ENCODE results near the gene TCIRG1.
A peak's percentile ranks its signal among the peaks of the same experiment; 100 is the strongest.
"Not testable (repeated sequence)": the region's sequence is repeated elsewhere in the genome, so short reads cannot be mapped to it uniquely, and the experiment has no call there.

Gene TCIRG1

DNA sequence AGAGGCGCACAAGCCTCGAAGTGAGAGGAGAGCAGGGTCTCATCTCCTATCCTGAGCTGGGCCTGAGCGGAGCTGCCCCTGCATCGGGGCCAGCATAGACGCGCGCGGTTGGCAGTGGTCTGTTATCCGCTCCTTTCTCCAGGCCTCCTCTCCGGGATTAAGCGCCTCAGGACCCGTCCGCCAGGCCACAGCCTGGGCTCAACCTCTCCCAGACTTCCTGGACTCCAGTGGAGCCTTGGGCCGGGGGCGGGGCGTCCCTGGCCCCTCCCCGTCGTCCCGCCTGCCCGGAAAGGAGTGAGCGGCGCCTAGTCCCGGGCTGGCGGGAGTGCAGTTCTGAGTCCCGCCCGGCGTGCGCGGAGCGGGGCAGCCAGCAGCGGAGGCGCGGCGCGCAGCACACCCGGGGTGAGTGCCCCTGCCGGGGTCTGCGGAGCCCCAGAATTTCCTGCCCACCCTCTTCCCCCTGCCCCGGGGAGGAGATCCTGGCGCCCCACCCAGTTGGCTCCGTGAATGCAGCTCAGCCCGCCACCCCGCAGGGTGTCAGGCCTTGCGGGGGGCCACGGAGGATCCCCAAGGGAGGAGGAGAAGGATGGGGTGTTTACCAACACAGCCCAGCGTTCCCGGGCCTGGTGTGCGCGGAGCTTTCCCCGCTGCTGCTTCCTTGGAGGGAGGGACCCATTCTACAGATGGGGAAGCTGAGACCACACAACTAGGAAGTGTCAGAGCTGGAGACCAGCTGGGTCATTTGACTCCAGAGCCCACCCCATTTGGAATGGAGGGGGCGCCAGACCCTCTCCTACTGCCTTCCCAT is at the start of gene TCIRG1:
Gene TCIRG1, plus strand, starts transcription at position 308 of the 808 bp plus-strand sequence. CDS start 2,247 bp downstream, outside the sequence.
- DNase-seq, result peak; percentile 50 to 55

DNA sequence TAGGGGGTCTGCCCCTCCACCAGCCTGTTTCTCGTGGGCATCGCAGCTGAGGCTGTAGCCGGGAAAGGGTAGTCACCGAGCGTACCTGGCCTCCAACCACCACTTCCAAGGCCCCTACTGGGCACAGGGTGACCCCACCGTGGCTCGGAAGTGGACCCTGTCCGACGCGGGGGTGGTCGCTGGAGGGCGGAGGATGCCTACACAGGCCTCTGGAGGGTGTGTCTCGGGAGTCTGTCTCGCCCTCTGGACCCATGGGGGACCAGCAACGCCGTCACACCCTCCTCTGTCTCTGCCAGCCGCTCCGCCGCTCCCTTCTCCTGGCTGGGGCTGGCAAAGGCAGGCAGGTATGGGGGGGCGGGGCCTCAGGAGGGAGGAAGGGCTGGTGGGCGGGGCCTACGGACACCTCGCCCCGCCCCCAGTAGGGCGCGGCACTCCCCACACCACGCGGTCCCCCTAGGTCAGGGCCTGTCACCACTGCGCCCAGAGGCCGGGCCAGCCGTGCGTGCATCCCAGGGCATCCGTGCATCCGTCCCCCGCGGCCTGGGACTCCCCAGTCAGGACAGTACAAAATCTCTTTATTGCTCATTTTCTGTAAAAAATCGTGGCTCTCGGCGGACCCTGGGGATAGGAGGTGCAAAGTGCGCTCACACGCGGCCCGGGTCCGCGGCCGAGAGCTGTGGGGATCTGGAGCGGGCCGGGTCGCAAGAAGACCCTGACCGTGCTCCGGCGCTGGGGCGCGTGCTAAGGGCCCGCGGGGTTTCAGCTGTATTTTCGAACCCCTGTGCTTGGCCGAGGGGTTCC is 48.1 kb upstream of the TCIRG1 start:
- DNase-seq, result not testable (repeated sequence)

GRCh38 chr11:67991347-67992121 is 47.3 kb upstream of the TCIRG1 start:
- DNase-seq, result not testable (repeated sequence)

- peak; percentile 37 to 41 for DNase-seq
These were observed 45.0 kb upstream of the TCIRG1 start for GRCh38 chr11:67993821-67994220.

- not testable (repeated sequence) for DNase-seq
These were observed 44.4 kb upstream of the TCIRG1 start for GRCh38 chr11:67994387-67994786.

GRCh38 chr11:67995129-67995528 is 43.7 kb upstream of the TCIRG1 start:
- DNase-seq, result not testable (repeated sequence)

- DNase-seq, result not testable (repeated sequence)
These were observed 43.2 kb upstream of the TCIRG1 start for GRCh38 chr11:67995579-67995978.

GRCh38 chr11:67996051-67996450 is 42.8 kb upstream of the TCIRG1 start:
- no peak for DNase-seq

DNA sequence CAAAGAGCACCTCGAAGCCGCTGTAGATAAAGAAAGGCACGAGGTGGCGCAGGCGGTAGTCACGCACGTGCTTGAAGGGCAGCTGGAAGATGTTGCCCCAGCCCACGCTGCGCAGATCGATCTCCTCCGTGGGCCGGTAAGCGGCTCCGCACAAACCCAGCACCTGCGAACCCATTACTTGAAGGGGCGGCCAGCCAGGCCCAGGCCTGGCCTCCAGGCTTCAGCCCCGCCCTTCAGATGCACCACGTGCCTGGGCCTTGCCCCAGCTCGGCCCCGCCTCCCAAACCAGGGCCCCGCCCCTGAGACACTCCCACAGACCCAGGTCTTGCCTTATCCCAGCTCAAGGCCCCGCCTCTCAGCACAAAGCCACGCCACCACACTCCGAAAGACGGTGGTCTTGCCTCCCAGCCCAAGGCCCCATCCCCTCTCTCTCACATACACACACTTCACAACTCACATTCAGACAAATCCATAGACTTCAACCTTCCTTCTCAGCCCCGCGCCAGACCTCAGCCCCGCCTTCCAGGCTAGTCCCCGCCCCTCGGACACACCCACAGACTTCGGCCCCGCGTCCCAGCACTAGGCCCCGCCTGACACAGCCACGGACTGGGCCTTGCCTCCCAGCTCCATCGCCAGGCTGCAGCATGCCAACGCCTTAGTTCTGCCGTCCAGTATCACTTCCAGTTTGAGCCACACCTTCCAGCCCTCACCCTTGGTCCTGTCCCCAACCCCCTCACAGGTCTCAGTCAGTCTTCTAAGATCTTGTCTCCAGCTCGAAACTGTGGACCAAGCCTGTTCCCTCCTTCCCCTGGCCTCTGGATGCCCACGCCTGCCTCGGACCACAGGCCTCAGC is 42.0 kb upstream of the TCIRG1 start:
- DNase-seq, result peak in 1 of 2 donors; percentile 24

DNA sequence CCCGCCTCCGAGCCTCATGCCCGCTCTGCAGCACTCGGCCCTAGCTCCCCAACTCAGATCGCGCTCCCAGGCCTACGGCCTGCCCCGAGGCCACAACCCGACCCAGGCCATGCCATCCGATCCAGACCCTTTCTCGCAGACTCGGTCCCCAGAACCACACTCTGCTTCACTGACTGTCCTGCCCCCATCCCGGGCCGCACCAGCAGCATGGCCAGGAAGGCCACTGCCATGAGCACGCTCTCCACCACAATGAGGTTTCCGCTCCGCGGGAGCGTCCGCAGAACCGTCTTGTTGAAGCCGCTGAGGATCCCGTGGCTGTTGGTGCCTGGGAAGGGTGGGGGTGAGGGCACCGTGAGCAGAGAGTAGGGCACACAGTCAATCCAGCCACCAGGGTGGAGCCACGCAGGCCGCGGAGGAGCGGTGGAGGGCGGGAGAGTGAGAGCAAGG is 41.3 kb upstream of the TCIRG1 start:
- DNase-seq, result no peak

DNA sequence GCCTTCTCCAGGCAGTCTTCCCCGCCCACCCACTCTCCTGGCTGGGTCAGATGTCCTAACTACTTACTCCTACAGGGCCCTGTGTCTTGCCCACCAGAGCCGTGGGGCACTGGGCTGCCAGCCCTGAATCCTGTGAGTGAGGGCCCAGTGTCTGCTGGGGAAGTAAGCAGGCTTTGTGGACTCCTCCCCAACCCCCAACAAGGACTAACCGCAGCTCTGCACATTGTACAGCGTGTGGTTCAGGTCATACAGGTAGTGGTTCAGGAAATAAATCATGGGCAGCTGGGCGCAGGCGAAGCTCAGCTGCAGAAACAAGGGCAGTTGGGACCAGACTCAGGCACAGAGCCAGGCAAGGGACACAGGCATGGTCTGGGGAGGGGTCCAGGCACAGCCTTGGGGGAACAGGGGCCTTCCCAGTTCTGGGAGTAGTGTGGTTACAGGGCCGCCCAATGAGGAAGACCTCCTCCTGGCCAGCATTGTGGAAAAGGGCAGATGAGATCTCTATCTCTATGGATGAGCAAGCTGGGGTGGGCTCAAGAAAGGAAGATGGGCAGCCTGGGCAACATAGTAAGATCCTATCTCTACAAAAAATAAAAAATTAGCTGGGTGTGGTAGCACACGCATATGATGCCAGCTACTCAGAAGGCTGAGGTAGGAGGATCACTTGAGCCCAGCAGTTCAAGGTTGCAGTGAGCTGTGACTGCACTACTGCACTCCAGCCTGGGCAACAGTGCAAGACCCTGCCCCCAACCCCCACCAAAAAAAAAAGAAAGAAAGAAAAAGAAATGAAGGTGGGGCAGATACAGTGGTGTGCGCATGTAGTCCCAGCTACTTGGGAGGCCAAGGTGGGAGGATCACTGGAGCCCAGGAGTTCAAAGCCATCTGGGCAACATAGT is 40.4 kb upstream of the TCIRG1 start:
- no peak for DNase-seq

- DNase-seq, result no peak
These were observed 39.6 kb upstream of the TCIRG1 start for GRCh38 chr11:67999201-67999629.

DNA sequence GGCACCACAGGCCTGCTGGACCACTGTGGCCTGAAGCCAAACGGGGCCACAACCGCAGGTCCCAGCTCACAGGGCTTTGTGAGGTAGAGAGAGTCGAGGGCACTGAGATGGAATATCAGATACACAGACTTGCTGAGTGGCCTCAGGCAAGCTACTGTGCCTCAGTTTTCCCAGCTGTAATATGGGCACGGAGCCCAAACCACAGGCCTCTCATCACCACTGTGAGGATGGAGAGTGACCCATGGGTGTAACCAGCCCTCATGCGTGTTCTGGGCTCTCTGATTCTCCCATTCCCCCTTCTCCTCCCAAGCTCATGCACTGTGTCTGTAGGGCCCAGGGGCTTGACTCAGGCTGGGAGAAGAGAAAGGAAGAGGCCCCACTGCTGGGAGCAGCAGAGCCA is 39.1 kb upstream of the TCIRG1 start:
- no peak for DNase-seq

- DNase-seq, result no peak
These were observed 36.3 kb upstream of the TCIRG1 start for GRCh38 chr11:68002575-68002937.

DNA sequence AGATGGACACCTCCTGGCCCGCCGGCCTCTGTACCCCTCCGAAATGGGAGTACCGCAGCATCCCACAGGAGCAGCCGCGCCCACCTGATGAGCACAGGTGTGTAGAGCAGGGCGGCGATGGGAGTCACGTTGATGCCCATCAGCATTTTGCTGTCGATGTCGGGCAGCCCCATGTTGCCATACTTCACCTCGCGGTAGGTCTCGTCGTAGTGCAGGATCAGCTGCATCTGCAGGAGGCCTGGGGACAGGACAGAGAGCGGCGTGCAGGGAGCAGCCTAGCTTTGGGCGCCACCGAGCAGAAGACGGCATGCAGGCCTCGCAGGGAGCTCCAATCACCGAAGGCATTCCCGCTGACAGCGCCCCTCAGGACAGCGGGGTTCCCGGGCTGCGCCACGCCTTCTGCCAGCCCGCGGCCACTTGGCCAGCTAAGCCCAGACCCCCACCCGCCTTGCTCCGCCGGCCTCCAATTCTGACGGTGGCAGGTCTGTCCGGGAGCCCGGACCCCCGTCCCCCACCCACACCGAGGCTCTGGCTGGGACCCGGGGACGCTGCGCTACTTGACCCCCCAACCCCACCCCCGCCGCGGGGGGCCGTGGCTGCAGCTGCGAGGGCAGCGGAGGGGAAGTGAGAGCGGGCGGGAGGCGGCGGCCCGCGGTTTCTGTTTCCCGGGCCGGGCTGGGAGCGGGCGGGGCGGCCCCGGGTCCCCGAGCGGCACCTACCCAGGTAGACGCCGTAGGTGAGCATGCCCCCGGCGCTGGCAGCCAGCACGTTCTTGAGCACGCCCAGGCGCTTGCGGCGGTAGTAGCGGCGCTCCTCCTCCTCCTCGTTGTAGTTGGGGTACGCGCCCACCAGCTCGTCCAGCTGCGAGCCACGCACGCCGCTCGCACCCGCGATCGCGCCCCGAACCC is 35.6 kb upstream of the TCIRG1 start:
- peak; percentile 60 to 61 for DNase-seq

DNA sequence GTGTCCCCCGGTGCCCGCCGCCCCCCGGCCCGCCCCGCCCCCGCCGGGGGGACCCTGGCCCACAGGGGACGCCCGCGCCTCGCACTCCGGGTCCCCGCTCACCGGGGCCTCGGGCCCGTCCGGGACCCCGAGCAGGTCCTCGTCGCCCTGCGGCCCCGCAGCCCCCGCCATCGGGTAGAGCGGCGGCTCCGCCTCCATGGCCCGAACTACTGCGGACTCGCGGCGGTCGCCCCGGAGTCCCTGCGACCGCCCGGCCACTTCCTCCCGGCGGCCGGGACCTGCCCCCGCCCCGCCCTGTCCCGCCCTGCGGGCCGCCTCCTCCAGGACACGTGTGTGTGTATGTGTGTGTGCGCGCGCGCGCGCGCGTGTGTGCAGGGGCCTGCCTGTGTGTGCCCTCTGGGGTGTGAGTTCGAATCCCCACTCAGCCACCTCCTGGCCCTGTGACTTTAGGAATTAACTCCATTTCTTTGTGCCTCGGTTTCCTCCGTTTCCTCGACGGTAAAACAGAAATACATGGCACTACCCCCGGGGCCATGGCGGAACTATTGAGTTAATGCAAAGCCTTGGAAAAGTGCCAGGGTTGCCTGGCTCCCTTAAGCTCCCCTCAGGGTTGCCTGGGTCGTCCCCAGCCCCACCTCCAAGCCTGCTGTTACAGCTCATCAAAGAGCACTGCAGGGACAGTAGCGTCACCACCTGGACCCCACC is 34.8 kb upstream of the TCIRG1 start, which contains the start of gene UNC93B1:
Gene UNC93B1, minus strand, starts transcription at position 252 of the 705 bp plus-strand sequence. Its CDS starts 54 bp downstream, at position 198.
- DNase-seq, result peak; percentile 69 to 73

DNA sequence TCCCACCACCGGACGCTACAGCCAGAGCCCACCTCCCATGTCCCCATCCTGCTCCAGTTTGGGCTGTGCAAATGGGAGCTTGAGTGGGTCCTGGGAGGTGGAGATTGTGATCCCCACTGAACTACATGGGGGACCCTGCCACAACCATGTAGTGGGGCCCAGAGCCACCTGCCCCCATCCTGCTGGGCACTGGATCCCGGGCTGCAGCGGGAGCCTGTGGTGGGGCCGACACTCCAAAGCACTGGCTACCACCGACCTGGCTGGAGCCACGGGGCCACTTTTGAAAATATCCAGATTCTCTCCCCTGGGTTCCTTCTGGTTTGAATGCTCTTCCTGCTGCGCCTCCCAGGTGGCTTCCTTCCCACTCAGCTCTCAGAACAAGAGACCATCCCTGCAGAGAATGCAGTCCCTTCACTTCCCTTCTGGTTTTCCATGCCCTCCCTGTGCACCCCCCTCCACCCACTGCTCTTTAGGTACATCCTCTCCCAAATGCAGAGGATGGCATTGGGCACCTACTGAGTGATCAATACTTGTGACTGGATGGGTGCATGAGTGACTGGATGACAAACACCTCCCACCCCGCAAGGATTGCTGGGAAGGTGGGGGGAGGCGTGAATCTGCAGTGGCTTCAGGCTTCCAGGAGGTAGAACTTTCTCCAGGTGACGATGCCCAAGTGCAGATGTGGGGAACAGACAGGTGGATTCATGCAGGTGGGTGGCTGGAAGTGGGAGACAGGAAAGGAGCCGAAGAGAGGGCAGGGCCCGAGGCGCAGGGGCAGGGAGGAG is 34.1 kb upstream of the TCIRG1 start:
- no peak for DNase-seq

DNA sequence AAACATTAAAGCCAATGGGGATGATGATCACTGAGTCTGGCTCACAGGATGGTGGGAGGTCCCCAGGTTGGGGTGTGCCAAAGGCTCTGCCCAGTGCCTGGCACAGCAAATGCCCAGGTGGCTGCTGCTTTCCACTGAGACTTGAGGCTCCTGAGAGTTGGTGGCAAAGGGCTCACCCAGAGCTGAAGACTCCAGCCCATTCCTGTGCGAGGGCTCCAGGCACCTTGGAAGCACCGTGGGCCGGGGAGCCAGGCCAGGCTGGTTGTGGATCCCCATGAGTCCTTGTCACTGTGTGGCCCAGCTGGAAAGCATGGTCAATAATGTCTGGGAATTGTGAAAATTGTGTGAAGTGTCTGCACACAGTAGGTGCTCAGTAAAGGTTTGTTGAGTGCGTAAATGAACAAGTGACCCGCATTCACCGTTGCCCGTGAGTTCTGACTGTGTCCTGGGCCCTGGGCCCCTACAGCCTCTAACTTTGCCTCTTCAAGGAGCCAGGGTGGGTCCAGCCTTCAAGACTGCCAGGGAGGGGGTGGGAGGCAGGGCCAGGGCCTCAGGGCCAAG is 32.1 kb upstream of the TCIRG1 start:
- DNase-seq, result no peak
